AG09319 (cell line): ENCODE data around the gene ADISSP.

ENCODE experiments used
- DNase-seq: peaks from one replicate; pipeline ENCODE4 v3.0.0-alpha.2; 2010; ENCODE audit warnings: low read depth; ENCODE audit errors: extremely low read depth
- CTCF ChIP-seq: IDR thresholded peaks from 2 replicates; pipeline ENCODE4 v1.5.1; 2011; ENCODE audit warnings: low read depth, mild to moderate bottlenecking, inconsistent platforms, low read length, moderate library complexity

Gene ADISSP

DNA sequence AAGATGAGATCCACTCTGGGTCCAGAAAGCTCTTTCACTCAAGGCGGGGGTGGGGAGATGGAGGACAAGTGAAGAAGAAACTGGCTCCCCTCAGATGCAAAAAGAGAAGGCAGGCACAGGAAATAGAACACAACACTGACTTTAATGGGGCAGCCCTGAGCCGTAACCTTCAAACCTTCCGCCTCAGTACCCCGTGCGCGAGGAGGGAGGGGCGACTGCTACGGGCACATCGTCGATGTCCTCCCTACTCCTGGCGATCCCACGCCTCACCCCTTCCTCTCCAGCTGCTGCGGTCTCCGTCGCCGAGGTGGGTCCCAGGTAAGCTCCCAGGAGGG, 9.8 kb upstream of the ADISSP start:
- DNase-seq: no peak
- TF ChIP-seq CTCF: no peak

- TF ChIP-seq CTCF: no peak
- DNase-seq: no peak
Observed at GRCh38 chr20:3775457-3776108, 8.0 kb upstream of the ADISSP start.

DNA sequence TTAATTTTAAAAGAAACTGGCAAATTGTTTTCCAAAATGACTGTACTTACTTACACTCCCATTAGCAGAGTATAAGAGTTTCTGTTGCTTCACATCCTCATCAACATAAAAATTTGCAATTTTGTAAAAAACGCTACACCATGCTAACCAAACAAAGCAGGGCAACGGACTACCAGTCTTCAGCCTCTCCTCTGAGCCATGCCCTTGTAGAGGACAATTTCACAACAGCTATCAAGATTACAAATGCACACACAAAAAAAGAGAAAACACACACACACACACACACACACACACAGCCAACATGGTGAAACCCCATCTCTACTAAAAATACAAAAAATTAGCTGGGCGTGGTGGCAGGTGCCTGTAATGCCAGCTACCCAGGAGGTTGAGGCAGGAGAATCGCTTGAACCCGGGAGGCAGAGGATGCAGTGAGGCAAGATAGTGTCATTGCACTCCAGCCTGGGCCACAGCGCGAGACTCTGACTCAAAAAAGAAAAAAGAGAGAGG, 4.1 kb upstream of the ADISSP start:
- TF ChIP-seq CTCF: no peak

GRCh38 chr20:3768342-3769130, 983 bp upstream of the ADISSP start:
- peak; percentile 61 for TF ChIP-seq CTCF
- no peak for DNase-seq

More for the DNA sequence above, 4.1 kb upstream of the ADISSP start:
- DNase-seq: no peak

DNA sequence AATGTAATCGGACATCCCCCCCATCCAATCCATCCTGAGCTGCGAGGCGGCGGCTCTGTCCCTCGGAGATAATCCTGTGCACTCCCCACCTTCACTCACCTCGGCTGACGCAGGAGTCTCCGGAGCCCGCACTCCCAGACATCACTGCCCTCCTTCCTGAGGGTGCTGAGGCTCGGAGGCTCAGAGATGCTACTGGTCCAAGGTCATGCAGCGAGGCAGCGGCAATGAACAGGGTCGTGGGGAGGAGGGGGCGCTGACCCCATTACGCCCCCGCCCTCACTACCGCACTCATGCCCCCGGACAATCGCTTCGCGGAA, 485 bp downstream of the ADISSP start:
- DNase-seq: no peak

DNA sequence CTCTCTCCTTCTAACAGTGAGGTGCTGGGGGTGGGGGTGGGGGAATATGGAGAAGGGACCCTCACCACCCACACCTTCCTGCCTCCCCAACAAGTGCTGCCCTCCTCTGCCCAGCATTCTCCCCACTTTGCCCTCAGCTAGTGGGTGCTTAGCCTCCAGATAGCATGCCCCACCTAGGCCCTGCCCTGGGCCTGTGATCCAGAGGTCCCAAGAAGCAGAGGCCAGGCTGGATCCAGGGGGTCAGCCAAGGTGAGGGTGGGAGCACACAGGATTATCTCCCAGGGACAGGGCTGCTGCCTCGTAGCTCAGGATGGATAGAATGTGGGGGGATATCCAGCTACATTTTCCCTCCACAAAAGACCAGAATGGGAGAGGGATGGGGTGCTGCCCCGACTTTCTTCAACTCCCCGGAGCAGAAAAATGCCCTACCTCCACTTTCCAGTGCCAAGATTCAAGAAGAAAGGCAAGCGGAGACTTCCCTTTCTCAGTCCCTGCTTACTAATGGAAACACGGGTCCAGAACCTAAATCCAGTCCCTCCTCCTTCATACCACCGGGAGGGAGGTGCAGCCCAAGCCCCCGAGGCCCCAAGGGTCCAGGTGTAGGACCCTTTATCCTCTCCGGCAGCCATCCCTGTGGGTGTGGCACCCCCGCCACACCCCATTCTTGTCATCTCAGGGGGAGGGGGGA, 987 bp downstream of the ADISSP start:
- DNase-seq: no peak
- TF ChIP-seq CTCF: no peak

More for the DNA sequence above, 485 bp downstream of the ADISSP start:
- TF ChIP-seq CTCF: no peak
